PC-3 (cell line): Measurements from ENCODE around the gene UBL4A. TPM values are rescaled to one million over a fixed set of nuclear protein-coding genes. Genes with fewer than 3 reads are reported as not detected.

ENCODE experiments used
- ATAC-seq: fragments of 200-7000 bp; cut with Tn5 transposase; 2 replicates; pipeline ENCODE4 v1.9.1; 2020; ENCODE audit warnings: mild to moderate bottlenecking, moderate library complexity
- BruUV-seq: library from RNA; stranded (reverse); fragments of 400-500 nt; replicated peaks from 2 replicates; lab custom pipeline; 2021; lab: Mats Ljungman, UMichigan
- CTCF ChIA-PET: fragments of 300-600 bp; sonication (Branson Sonifier 250); formaldehyde crosslinking; loops from one replicate; lab custom pipeline; 2022; ENCODE audit warnings: antibody characterized with exemption; lab: Charles Lee
- POLR2A ChIA-PET: fragments of 300-600 bp; sonication (Branson Sonifier 250); formaldehyde crosslinking; loops from one replicate; lab custom pipeline; 2022; ENCODE audit warnings: antibody characterized with exemption; ENCODE audit not compliant: unreplicated experiment; lab: Charles Lee
- DNase-seq: peaks from one replicate; pipeline ENCODE4 v3.0.0-alpha.2; 2015
- H2AFZ ChIP-seq: fragments of 300-600 bp; sonication (generic); 2 replicates; pipeline ENCODE4 v1.6.0; 2016; ENCODE audit warnings: antibody characterized with exemption, low read length
- H3F3A ChIP-seq: fragments of 300-600 bp; sonication (generic); one replicate; pipeline ENCODE4 v1.6.0; 2017; ENCODE audit warnings: antibody characterized with exemption, low read length, control low read depth, mild to moderate bottlenecking; ENCODE audit not compliant: unreplicated experiment
- H3K27ac ChIP-seq: fragments of 300-600 bp; sonication (generic); 2 replicates; pipeline ENCODE4 v1.5.1; 2016; ENCODE audit warnings: mild to moderate bottlenecking, low read length
- H3K27me3 ChIP-seq: fragments of 300-600 bp; sonication (generic); 2 replicates; pipeline ENCODE4 v1.6.1; 2016; ENCODE audit warnings: low read length, mixed read lengths
- H3K36me3 ChIP-seq: fragments of 300-600 bp; sonication (generic); 2 replicates; pipeline ENCODE4 v1.6.1; 2016; ENCODE audit warnings: low read depth, mixed run types, low read length, mixed read lengths
- H3K4me1 ChIP-seq: fragments of 300-600 bp; sonication (generic); 2 replicates; pipeline ENCODE4 v1.5.1; 2016; ENCODE audit warnings: low read length; ENCODE audit not compliant: insufficient read depth
- H3K4me2 ChIP-seq: fragments of 300-600 bp; sonication (generic); 2 replicates; pipeline ENCODE4 v1.6.0; 2016; ENCODE audit warnings: low read length
- H3K4me3 ChIP-seq: fragments of 300-600 bp; sonication (generic); 2 replicates; pipeline ENCODE4 v1.5.1; 2016; ENCODE audit warnings: mild to moderate bottlenecking, low read length, mixed read lengths
- H3K79me2 ChIP-seq: fragments of 300-600 bp; sonication (generic); 2 replicates; pipeline ENCODE4 v1.6.1; 2017; ENCODE audit warnings: low read length, mixed read lengths
- H3K9ac ChIP-seq: fragments of 300-600 bp; sonication (generic); 2 replicates; pipeline ENCODE4 v1.6.0; 2016; ENCODE audit warnings: mild to moderate bottlenecking, low read length
- H3K9me2 ChIP-seq: fragments of 300-600 bp; sonication (generic); replicated peaks from 2 replicates; pipeline ENCODE4 v1.6.1; 2016; ENCODE audit warnings: mixed run types, low read length, mixed read lengths
- H3K9me3 ChIP-seq: fragments of 300-600 bp; sonication (generic); 2 replicates; pipeline ENCODE4 v1.6.1; 2016; ENCODE audit warnings: low read length, mixed read lengths
- H4K20me1 ChIP-seq: fragments of 300-600 bp; sonication (generic); 2 replicates; pipeline ENCODE4 v1.6.1; 2016; ENCODE audit warnings: low read length, mixed read lengths
- EZH2 ChIP-seq: fragments of 300-600 bp; sonication (generic); IDR thresholded peaks from one replicate; pipeline ENCODE4 v1.6.1; 2017; ENCODE audit warnings: antibody characterized with exemption, mild to moderate bottlenecking, low read length; ENCODE audit not compliant: unreplicated experiment
- EZH2phosphoT487 ChIP-seq: fragments of 300-600 bp; sonication (generic); IDR thresholded peaks from 2 replicates; pipeline ENCODE4 v1.6.1; 2018; ENCODE audit warnings: mild to moderate bottlenecking, antibody characterized with exemption, low read length, borderline replicate concordance
- intact Hi-C: fragments of 100-400 bp; cut with micrococcal nuclease; formaldehyde crosslinking; loops from 2 replicates; pipeline ENCODE4 v1.9.0; 2023
- total RNA-seq: library from RNA; depleted of rRNA; stranded (reverse); fragments of >200 nt; gene quantifications from 2 replicates; pipeline ENCODE4 v1.2.3, GENCODE V29; 2014
- TF ChIP-seq, protein P1 (sequence below): fragments of 300-600 bp; sonication (generic); conservative IDR thresholded peaks from 2 replicates; pipeline ENCODE4 v1.5.1; 2017; ENCODE audit warnings: antibody characterized with exemption, low read depth, mild to moderate bottlenecking, low read length

UBL4A gene
- total RNA-seq, 1 experiment from 2014 or later = 92.3 TPM

DNA sequence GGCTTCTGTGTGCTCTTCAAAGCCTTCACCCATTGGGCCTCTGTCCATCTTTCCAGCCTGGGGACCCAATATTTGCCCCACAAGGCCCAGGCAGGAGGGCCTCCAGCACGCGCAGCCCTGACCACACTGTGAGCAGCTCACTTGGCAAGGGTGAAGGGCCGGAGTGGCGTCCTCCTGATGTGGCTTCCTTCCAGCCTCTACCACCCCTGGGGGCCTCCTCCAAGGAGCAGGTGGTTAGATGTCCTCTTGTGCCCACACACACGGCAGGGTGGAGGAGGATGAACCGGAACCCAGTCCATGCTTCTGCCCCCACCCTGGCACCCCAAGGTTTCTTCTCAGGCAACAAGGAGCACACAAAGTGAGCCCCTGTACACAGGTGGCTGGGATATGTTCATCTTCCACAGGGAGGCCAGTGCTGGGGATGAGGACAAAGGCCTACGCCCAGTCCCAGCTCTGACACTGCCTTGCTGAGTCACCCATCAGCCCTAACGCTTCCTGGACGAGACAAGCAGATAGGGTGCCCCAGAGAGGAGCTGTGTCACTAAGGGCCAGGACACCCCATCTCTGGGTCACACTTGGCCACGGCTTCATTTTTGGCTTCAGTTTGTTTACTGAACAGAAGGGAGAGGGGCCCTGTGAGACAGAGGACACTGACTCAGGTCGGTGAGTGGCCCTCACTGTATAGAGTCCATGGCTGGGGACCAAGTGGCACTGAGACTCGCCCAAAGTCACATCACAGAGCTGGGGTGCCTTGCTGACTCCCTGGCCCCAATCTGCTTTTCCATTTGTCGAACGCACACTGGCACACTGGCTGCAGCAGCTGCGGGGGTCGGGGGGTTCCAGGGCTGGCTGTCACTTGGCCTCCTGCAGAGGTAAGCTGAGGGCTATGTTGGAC lies 1.9 kb downstream of the UBL4A start:
- intact Hi-C loops = no loop called here
- DNase-seq = peak; percentile 34
- CTCF ChIA-PET = no interaction called here
- ATAC-seq = peak; percentile 36; the same call in 1 of the 2 replicates
- H3K9ac ChIP-seq = no peak overlapping the region
- H3K9me3 ChIP-seq = no peaks in the 10 kb centered on the region
- no peaks in the 10 kb centered on the region for H3K27me3 ChIP-seq
- TF ChIP-seq EZH2phosphoT487 (no peak), EZH2 (no peak)
- TF ChIP-seq, protein P1, sequence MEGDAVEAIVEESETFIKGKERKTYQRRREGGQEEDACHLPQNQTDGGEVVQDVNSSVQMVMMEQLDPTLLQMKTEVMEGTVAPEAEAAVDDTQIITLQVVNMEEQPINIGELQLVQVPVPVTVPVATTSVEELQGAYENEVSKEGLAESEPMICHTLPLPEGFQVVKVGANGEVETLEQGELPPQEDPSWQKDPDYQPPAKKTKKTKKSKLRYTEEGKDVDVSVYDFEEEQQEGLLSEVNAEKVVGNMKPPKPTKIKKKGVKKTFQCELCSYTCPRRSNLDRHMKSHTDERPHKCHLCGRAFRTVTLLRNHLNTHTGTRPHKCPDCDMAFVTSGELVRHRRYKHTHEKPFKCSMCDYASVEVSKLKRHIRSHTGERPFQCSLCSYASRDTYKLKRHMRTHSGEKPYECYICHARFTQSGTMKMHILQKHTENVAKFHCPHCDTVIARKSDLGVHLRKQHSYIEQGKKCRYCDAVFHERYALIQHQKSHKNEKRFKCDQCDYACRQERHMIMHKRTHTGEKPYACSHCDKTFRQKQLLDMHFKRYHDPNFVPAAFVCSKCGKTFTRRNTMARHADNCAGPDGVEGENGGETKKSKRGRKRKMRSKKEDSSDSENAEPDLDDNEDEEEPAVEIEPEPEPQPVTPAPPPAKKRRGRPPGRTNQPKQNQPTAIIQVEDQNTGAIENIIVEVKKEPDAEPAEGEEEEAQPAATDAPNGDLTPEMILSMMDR = no peak
- peaks cover 30% of the 10 kb centered on the region for H3K4me1 ChIP-seq
- peaks cover 15% of the 10 kb centered on the region for H3K36me3 ChIP-seq
- H3K9me2 ChIP-seq = no peaks in the 10 kb centered on the region
- H3K79me2 ChIP-seq = peaks cover 45% of the 10 kb centered on the region
- no peak overlapping the region for H2AFZ ChIP-seq
- peak overlapping the region; percentile 83 for H3K4me3 ChIP-seq
- POLR2A ChIA-PET = no interaction called here
- no TSS peak for BruUV-seq
- H3F3A ChIP-seq = no peaks in the 10 kb centered on the region
- no peaks in the 10 kb centered on the region for H4K20me1 ChIP-seq
- peak overlapping the region; percentile 96 for H3K4me2 ChIP-seq
- H3K27ac ChIP-seq = no peak overlapping the region

DNA sequence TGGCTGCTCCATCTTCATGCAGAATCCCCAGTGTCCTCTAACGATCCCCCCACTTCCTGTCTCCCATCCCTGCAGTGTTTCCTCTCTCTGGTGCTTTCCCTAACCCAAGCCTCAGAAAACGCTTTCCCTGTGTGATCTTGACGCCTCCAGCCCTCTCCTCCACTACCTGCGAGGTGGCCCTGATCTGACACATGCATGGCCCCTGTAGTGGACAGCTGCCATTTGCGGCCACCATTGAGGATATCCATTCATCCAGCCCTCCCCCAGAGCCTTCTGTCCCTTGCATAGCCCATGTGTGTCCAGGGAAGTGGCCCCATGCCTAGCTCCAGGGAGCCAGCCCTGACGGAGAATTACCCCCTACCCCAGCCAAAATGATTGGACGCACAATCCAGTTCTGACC lies 3.1 kb downstream of the UBL4A start:
- H2AFZ ChIP-seq = no peak overlapping the region
- H3K9me3 ChIP-seq = no peaks in the 10 kb centered on the region
- no peaks in the 10 kb centered on the region for H3K9me2 ChIP-seq
- no peak for ATAC-seq
- peaks cover 15% of the 10 kb centered on the region for H3K36me3 ChIP-seq
- ChIA-PET CTCF (no interaction called here), POLR2A (no interaction called here)
- DNase-seq = no peak
- peaks cover 33% of the 10 kb centered on the region for H3K79me2 ChIP-seq
- no peak overlapping the region for H3K4me2 ChIP-seq
- intact Hi-C loops = no loop called here
- peaks cover 31% of the 10 kb centered on the region for H3K4me1 ChIP-seq
- BruUV-seq = no TSS peak
- H3K27ac ChIP-seq = no peak overlapping the region
- H3K9ac ChIP-seq = no peak overlapping the region
- H3F3A ChIP-seq = no peaks in the 10 kb centered on the region
- TF ChIP-seq, protein P1 = no peak
- TF ChIP-seq EZH2phosphoT487 (no peak), EZH2 (no peak)
- no peaks in the 10 kb centered on the region for H4K20me1 ChIP-seq
- H3K4me3 ChIP-seq = no peak overlapping the region
- H3K27me3 ChIP-seq = no peaks in the 10 kb centered on the region

DNA sequence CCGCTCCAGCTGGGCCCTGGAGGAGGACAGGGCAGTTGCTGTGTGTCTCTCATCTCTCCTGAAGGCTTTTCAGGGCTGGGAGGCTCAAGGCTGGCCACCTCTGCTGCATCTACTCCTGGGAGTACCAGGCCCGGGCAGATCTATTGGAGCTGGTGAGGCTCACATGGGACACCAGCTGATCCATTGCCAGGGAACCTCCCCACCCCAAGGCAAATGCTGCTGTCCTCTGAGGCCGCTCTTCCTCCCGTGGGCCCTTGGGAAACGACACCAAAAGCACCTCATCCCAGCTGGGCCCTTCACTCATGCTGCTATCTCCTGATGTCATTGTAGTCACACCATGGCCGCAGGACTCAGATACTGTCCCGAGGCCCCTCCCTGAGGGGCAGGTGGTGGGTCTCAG lies 3.6 kb downstream of the UBL4A start:
- POLR2A ChIA-PET = no interaction called here
- TF ChIP-seq EZH2 = no peak
- no peak for TF ChIP-seq EZH2phosphoT487
- TF ChIP-seq, protein P1 = no peak
- H3K9me3 ChIP-seq = no peaks in the 10 kb centered on the region
- no peak overlapping the region for H3K27ac ChIP-seq
- H3K27me3 ChIP-seq = no peaks in the 10 kb centered on the region
- no peak overlapping the region for H2AFZ ChIP-seq
- CTCF ChIA-PET = no interaction called here
- H3K4me1 ChIP-seq = peaks cover 36% of the 10 kb centered on the region
- intact Hi-C loops = no loop called here
- H3K79me2 ChIP-seq = peaks cover 32% of the 10 kb centered on the region
- no peak overlapping the region for H3K4me2 ChIP-seq
- no peak for DNase-seq
- H3K9ac ChIP-seq = no peak overlapping the region
- no TSS peak for BruUV-seq
- H3K9me2 ChIP-seq = no peaks in the 10 kb centered on the region
- H3K4me3 ChIP-seq = no peak overlapping the region
- peaks cover 15% of the 10 kb centered on the region for H3K36me3 ChIP-seq
- no peak for ATAC-seq
- no peaks in the 10 kb centered on the region for H3F3A ChIP-seq
- no peaks in the 10 kb centered on the region for H4K20me1 ChIP-seq
